Thyroid gland (tissue), 4 donors: ENCODE results near the gene ACADL.
"Not testable (repeated sequence)": the region's sequence is repeated elsewhere in the genome, so short reads cannot be mapped to it uniquely, and the experiment has no call there.

Experiments
- POLR2A ChIP-seq, 2 donors: fragments of 450-650 bp; IDR thresholded peaks; one replicate each; pipeline ENCODE4 v1.6.1; 2017; ENCODE audit warnings: antibody characterized with exemption in 2 of 2, mild to moderate bottlenecking in 2 of 2, moderate library complexity in 1 of 2
- TF ChIP-seq, protein P1 (sequence below), 6 experiments: fragments of 200-600 bp in 3 of 6; fragments of 450-650 bp in 3 of 6; sonication (generic) in 3 of 6; IDR thresholded peaks; one replicate each; pipeline ENCODE4 v1.5.1; 2016 to 2019; ENCODE audit warnings: antibody characterized with exemption in 6 of 6, mild to moderate bottlenecking in 2 of 6, inconsistent platforms in 1 of 6, moderate library complexity in 1 of 6

GRCh38 chr2:210183936-210184335 lies 41.3 kb downstream of the ACADL start:
- TF ChIP-seq, protein P1, sequence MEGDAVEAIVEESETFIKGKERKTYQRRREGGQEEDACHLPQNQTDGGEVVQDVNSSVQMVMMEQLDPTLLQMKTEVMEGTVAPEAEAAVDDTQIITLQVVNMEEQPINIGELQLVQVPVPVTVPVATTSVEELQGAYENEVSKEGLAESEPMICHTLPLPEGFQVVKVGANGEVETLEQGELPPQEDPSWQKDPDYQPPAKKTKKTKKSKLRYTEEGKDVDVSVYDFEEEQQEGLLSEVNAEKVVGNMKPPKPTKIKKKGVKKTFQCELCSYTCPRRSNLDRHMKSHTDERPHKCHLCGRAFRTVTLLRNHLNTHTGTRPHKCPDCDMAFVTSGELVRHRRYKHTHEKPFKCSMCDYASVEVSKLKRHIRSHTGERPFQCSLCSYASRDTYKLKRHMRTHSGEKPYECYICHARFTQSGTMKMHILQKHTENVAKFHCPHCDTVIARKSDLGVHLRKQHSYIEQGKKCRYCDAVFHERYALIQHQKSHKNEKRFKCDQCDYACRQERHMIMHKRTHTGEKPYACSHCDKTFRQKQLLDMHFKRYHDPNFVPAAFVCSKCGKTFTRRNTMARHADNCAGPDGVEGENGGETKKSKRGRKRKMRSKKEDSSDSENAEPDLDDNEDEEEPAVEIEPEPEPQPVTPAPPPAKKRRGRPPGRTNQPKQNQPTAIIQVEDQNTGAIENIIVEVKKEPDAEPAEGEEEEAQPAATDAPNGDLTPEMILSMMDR (IDR thresholded peaks at IDR 0.05): not testable (repeated sequence)
- not testable (repeated sequence) for TF ChIP-seq POLR2A (IDR thresholded peaks at IDR 0.05)
